IPS-20b (cell line): Measurements from ENCODE around the gene RNU6-8.
A peak's percentile ranks its signal among the peaks of the same experiment; 100 is the strongest.

ENCODE experiments used
- H3K27ac ChIP-seq: one replicate; pipeline ENCODE4 v1.5.1; 2013; ENCODE audit warnings: low read length
- H3K27me3 ChIP-seq: 2 replicates; pipeline ENCODE4 v1.6.1; 2013; ENCODE audit warnings: mild to moderate bottlenecking, low read length, inconsistent platforms; ENCODE audit not compliant: insufficient read depth
- H3K36me3 ChIP-seq: 2 replicates; pipeline ENCODE4 v1.6.1; 2013; ENCODE audit warnings: low read depth, mild to moderate bottlenecking, inconsistent platforms, low read length, moderate library complexity; ENCODE audit not compliant: insufficient read depth
- H3K4me1 ChIP-seq: 2 replicates; pipeline ENCODE4 v1.6.1; 2013; ENCODE audit warnings: mild to moderate bottlenecking, control low read depth, inconsistent platforms, low read length, moderate library complexity; ENCODE audit not compliant: insufficient read depth
- H3K4me3 ChIP-seq: 2 replicates; pipeline ENCODE4 v1.5.1; 2013; ENCODE audit warnings: mild to moderate bottlenecking, low read length, inconsistent platforms
- H3K9ac ChIP-seq: 2 replicates; pipeline ENCODE4 v1.6.1; 2013; ENCODE audit warnings: low read depth, mild to moderate bottlenecking, inconsistent platforms, low read length, moderate library complexity
- H3K9me3 ChIP-seq: 2 replicates; pipeline ENCODE4 v1.6.1; 2013; ENCODE audit warnings: mild to moderate bottlenecking, low read depth, low read length, inconsistent platforms; ENCODE audit not compliant: insufficient read depth

Gene RNU6-8

GRCh38 chr14:32202998-32203882 is at the start of gene RNU6-8:
Gene RNU6-8, minus strand, starts transcription at chr14:32203269.
- no peaks in the 10 kb centered on the region for H3K4me1 ChIP-seq
- H3K27ac ChIP-seq: no peak within 1 kb of the TSS
- H3K9ac ChIP-seq: peak within 1 kb of the TSS; percentile 91
- H3K9me3 ChIP-seq: no peaks in the 10 kb centered on the region
- no peaks in the 10 kb centered on the region for H3K36me3 ChIP-seq
- H3K4me3 ChIP-seq: peak within 1 kb of the TSS; percentile 94
- H3K27me3 ChIP-seq: peaks cover 28% of the 10 kb centered on the region

- no peaks in the 10 kb centered on the region for H3K27me3 ChIP-seq
- no peaks in the 10 kb centered on the region for H3K36me3 ChIP-seq
These were observed 49.1 kb upstream of the RNU6-8 start for GRCh38 chr14:32252030-32252670.

GRCh38 chr14:32251530-32251929 is 48.5 kb upstream of the RNU6-8 start:
- Histone ChIP-seq H3K4me3 (no peak overlapping the region), H3K4me1 (no peaks in the 10 kb centered on the region), H3K27me3 (no peaks in the 10 kb centered on the region), H3K9ac (no peak overlapping the region), H3K27ac (no peak overlapping the region), H3K36me3 (no peaks in the 10 kb centered on the region), H3K9me3 (no peaks in the 10 kb centered on the region)

More at GRCh38 chr14:32252030-32252670, 49.1 kb upstream of the RNU6-8 start:
- no peak overlapping the region for H3K9ac ChIP-seq
- H3K9me3 ChIP-seq: no peaks in the 10 kb centered on the region
- no peak overlapping the region for H3K4me3 ChIP-seq
- no peak overlapping the region for H3K27ac ChIP-seq
- no peaks in the 10 kb centered on the region for H3K4me1 ChIP-seq

GRCh38 chr14:32250681-32251080 is 47.6 kb upstream of the RNU6-8 start:
- Histone ChIP-seq H3K4me3 (no peak overlapping the region), H3K27me3 (no peaks in the 10 kb centered on the region), H3K9ac (no peak overlapping the region), H3K9me3 (no peaks in the 10 kb centered on the region), H3K36me3 (no peaks in the 10 kb centered on the region), H3K4me1 (no peaks in the 10 kb centered on the region), H3K27ac (no peak overlapping the region)

- Histone ChIP-seq H3K27ac (no peak overlapping the region), H3K4me3 (no peak overlapping the region), H3K9ac (no peak overlapping the region), H3K36me3 (no peaks in the 10 kb centered on the region), H3K27me3 (no peaks in the 10 kb centered on the region), H3K9me3 (no peaks in the 10 kb centered on the region), H3K4me1 (no peaks in the 10 kb centered on the region)
These were observed 46.7 kb upstream of the RNU6-8 start for GRCh38 chr14:32249780-32250179.

- Histone ChIP-seq H3K27me3 (no peaks in the 10 kb centered on the region), H3K9me3 (no peaks in the 10 kb centered on the region), H3K36me3 (no peaks in the 10 kb centered on the region), H3K9ac (no peak overlapping the region), H3K4me3 (no peak overlapping the region), H3K4me1 (no peaks in the 10 kb centered on the region), H3K27ac (no peak overlapping the region)
These were observed 46.3 kb upstream of the RNU6-8 start for GRCh38 chr14:32249371-32249770.

- Histone ChIP-seq H3K9me3 (0 out of 2 replicates have a peak, but pooled peaks cover 3% of the 10 kb centered on the region), H3K9ac (no peak overlapping the region), H3K4me1 (no peaks in the 10 kb centered on the region), H3K36me3 (no peaks in the 10 kb centered on the region), H3K4me3 (no peak overlapping the region), H3K27ac (no peak overlapping the region), H3K27me3 (no peaks in the 10 kb centered on the region)
These were observed 43.7 kb upstream of the RNU6-8 start for GRCh38 chr14:32246751-32247150.

- Histone ChIP-seq H3K27me3 (no peaks in the 10 kb centered on the region), H3K4me1 (no peaks in the 10 kb centered on the region), H3K36me3 (no peaks in the 10 kb centered on the region), H3K4me3 (no peak overlapping the region), H3K9me3 (peaks cover 7% of the 10 kb centered on the region; the same call in 1 of the 2 replicates), H3K9ac (no peak overlapping the region), H3K27ac (no peak overlapping the region)
These were observed 41.3 kb upstream of the RNU6-8 start for GRCh38 chr14:32244404-32244803.

- H3K27ac ChIP-seq: no peak overlapping the region
- no peak overlapping the region for H3K9ac ChIP-seq
- no peaks in the 10 kb centered on the region for H3K4me1 ChIP-seq
- H3K27me3 ChIP-seq: no peaks in the 10 kb centered on the region
- no peaks in the 10 kb centered on the region for H3K36me3 ChIP-seq
- no peaks in the 10 kb centered on the region for H3K9me3 ChIP-seq
- H3K4me3 ChIP-seq: no peak overlapping the region
These were observed 30.2 kb upstream of the RNU6-8 start for GRCh38 chr14:32233260-32233659.

GRCh38 chr14:32232481-32232880 is 29.4 kb upstream of the RNU6-8 start:
- Histone ChIP-seq H3K9ac (no peak overlapping the region), H3K9me3 (no peaks in the 10 kb centered on the region), H3K36me3 (no peaks in the 10 kb centered on the region), H3K4me1 (no peaks in the 10 kb centered on the region), H3K27ac (no peak overlapping the region), H3K4me3 (no peak overlapping the region), H3K27me3 (no peaks in the 10 kb centered on the region)

- no peak overlapping the region for H3K27ac ChIP-seq
- H3K4me1 ChIP-seq: no peaks in the 10 kb centered on the region
- H3K9ac ChIP-seq: no peak overlapping the region
- H3K27me3 ChIP-seq: no peaks in the 10 kb centered on the region
- no peaks in the 10 kb centered on the region for H3K36me3 ChIP-seq
- no peak overlapping the region for H3K4me3 ChIP-seq
- no peaks in the 10 kb centered on the region for H3K9me3 ChIP-seq
These were observed 27.7 kb upstream of the RNU6-8 start for GRCh38 chr14:32230695-32231280.
